ENCODE results near the gene VPS37B. TPM values are rescaled to one million over a fixed set of nuclear protein-coding genes. Genes with fewer than 3 reads are reported as not detected.

Gene VPS37B
- total and polyA plus RNA-seq, 5 donors, result 17.9 to 22.2 (median 19.3) TPM

DNA sequence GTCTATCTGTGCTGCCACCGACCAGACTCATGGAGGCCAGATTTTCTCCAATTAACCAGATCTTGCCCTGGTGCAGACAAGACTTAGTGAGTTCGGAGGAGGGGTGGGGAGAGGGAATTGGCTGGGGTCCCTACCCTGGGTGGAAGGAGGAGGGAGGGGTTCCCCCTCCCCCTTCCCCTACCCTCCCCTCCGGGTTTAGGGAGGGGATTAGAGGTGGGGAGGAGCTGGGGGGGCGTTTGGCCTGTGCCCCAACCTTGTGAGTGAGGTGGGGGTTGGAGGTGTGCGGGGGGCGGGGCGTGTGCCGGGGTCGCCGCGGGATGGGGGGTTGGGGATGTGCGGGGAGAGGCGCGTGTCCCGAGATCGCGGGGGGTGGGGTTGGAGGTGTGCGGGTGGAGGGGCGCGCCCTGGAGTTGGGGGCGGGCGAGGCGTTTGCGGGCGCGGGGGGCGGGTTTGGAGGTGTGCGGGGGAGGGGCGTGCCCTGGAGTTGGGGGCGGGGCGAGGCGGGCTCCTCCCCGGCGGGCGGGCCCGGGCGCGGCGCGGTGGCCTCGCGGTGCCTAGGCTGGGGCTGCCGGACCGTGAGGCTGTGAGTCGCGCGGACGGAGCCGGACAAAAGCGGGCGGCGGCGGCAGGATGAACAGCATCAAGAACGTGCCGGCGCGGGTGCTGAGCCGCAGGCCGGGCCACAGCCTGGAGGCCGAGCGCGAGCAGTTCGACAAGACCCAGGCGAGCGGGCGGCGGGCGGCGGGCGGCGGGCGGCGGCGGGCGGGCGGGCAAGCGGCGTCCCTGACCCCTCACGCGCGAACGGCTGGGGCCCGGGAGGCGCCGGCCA, 60.8 kb downstream of the VPS37B start, which contains the start of gene HIP1R:
HIP1R (plus strand) TSS at position 537 of the 829 bp plus-strand sequence; CDS start at position 631, 94 bp downstream.
- under 1% methylated on average over 78 of the region's 85 CpGs for WGBS

GRCh38 chr12:122834104-122834920, 61.6 kb downstream of the VPS37B start:
- Histone ChIP-seq H3K9me3 (ENCODE audit: control insufficient read depth, low read length) (no peaks in the 10 kb centered on the region), H3K27me3 (ENCODE audit: control insufficient read depth, insufficient read depth) (no peaks in the 10 kb centered on the region), H3K4me1 (ENCODE audit: control insufficient read depth, insufficient read depth, low read length) (no peaks in the 10 kb centered on the region), H3K4me3 (ENCODE audit: low read length) (peak overlapping the region; percentile 89), H3K27ac (ENCODE audit: low read length) (peak overlapping the region; percentile 57)
- intact Hi-C loops (cut with DNase I), result no loop called here
- WGBS, result 14% methylated on average over 21 of the region's 21 CpGs
- ATAC-seq (peak; percentile 62 to 64), DNase-seq (peak in 2 of 3 donors; percentile 74 to 78)

More for the DNA sequence above, 60.8 kb downstream of the VPS37B start, which contains the start of gene HIP1R:
- intact Hi-C loops (cut with DNase I), result no loop called here
- Histone ChIP-seq H3K27me3 (ENCODE audit: control insufficient read depth, insufficient read depth) (no peaks in the 10 kb centered on the region), H3K9me3 (ENCODE audit: control insufficient read depth, low read length) (no peaks in the 10 kb centered on the region), H3K27ac (ENCODE audit: low read length) (peak within 1 kb of the TSS; percentile 84), H3K4me1 (ENCODE audit: control insufficient read depth, insufficient read depth, low read length) (no peaks in the 10 kb centered on the region), H3K4me3 (ENCODE audit: low read length) (peak within 1 kb of the TSS; percentile 89)
- DNase-seq, result peak in 2 of 3 donors; percentile 79 to 80
- peak; percentile 48 to 58 for ATAC-seq

GRCh38 chr12:122830517-122831214, 65.3 kb downstream of the VPS37B start:
- no peak for DNase-seq
- no peaks in the 10 kb centered on the region for H3K27me3 ChIP-seq (ENCODE audit: control insufficient read depth, insufficient read depth)
- H3K27ac ChIP-seq (ENCODE audit: low read length), result no peak overlapping the region
- H3K4me1 ChIP-seq (ENCODE audit: control insufficient read depth, insufficient read depth, low read length), result no peaks in the 10 kb centered on the region
- no peak for ATAC-seq
- no peak overlapping the region for H3K4me3 ChIP-seq (ENCODE audit: low read length)
- H3K9me3 ChIP-seq (ENCODE audit: control insufficient read depth, low read length), result no peaks in the 10 kb centered on the region
- WGBS, result 69% methylated on average over 7 of the region's 7 CpGs
- intact Hi-C loops (cut with DNase I), result no loop called here

GRCh38 chr12:122827258-122827657, 68.7 kb downstream of the VPS37B start:
- no peaks in the 10 kb centered on the region for H3K4me1 ChIP-seq (ENCODE audit: control insufficient read depth, insufficient read depth, low read length)
- DNase-seq, result no peak
- no peak overlapping the region for H3K27ac ChIP-seq (ENCODE audit: low read length)
- no peak for ATAC-seq
- intact Hi-C loops (cut with DNase I), result no loop called here
- peak overlapping the region; percentile 20 for H3K4me3 ChIP-seq (ENCODE audit: low read length)
- 41% methylated on average over 5 of the region's 5 CpGs for WGBS
- no peaks in the 10 kb centered on the region for H3K9me3 ChIP-seq (ENCODE audit: control insufficient read depth, low read length)
- no peaks in the 10 kb centered on the region for H3K27me3 ChIP-seq (ENCODE audit: control insufficient read depth, insufficient read depth)

GRCh38 chr12:122825773-122826724, 69.9 kb downstream of the VPS37B start:
- ATAC-seq (peak in 1 of 2 donors; percentile 38), DNase-seq (no peak)
- no peak overlapping the region for H3K27ac ChIP-seq (ENCODE audit: low read length)
- peak overlapping the region; percentile 21 for H3K4me3 ChIP-seq (ENCODE audit: low read length)
- no peaks in the 10 kb centered on the region for H3K4me1 ChIP-seq (ENCODE audit: control insufficient read depth, insufficient read depth, low read length)
- no peaks in the 10 kb centered on the region for H3K27me3 ChIP-seq (ENCODE audit: control insufficient read depth, insufficient read depth)
- H3K9me3 ChIP-seq (ENCODE audit: control insufficient read depth, low read length), result no peaks in the 10 kb centered on the region
- WGBS, result 23% methylated on average over 22 of the region's 22 CpGs
- intact Hi-C loops (cut with DNase I), result no loop called here

DNA sequence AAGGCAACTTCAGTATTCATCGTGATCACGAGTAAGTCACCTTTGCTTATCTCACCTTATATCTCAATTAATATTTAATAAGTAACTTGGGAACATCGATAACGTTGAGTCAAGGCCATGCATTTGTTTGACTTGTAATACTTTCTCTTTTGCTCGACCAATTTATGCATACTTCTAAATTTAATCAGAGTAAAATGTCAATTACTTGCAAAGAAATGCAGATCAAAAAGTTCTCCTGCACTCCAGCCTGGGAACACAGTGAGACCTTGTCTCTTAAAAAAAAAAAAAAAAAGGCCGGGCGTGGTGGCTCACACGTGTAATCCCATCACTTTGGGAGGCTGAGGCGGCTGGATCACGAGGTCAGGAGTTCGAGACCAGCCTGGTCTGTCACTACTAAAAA, 72.5 kb downstream of the VPS37B start:
- 88% methylated on average over 11 of the region's 11 CpGs for WGBS
- H3K4me1 ChIP-seq (ENCODE audit: control insufficient read depth, insufficient read depth, low read length), result no peaks in the 10 kb centered on the region
- no peaks in the 10 kb centered on the region for H3K27me3 ChIP-seq (ENCODE audit: control insufficient read depth, insufficient read depth)
- H3K27ac ChIP-seq (ENCODE audit: low read length), result no peak overlapping the region
- DNase-seq (no peak), ATAC-seq (no peak)
- H3K9me3 ChIP-seq (ENCODE audit: control insufficient read depth, low read length), result no peaks in the 10 kb centered on the region
- H3K4me3 ChIP-seq (ENCODE audit: low read length), result no peak overlapping the region
- intact Hi-C loops (cut with DNase I), result no loop called here

DNA sequence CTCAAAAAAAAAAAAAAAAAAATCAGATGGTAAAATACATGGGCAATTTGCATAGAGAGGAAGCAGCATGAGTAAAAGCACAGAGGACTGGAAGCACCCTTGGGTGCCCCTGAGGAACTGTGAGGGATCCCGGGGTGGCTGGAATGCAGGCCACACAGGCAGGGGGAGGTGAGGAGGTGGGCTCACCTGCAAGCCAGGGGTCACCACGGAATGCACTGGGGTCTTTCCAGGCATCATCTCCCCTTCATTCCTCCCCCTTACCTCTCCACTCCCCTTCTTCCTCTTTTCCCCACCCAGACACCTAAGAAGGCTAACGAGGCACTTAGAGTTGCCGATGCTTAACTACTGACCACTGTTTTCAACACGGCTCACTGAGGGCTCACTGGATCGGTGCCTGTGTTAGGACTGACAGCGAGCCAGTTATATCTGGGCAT, 75.1 kb downstream of the VPS37B start:
- no peak overlapping the region for H3K27ac ChIP-seq (ENCODE audit: low read length)
- H3K9me3 ChIP-seq (ENCODE audit: control insufficient read depth, low read length), result no peaks in the 10 kb centered on the region
- no peaks in the 10 kb centered on the region for H3K27me3 ChIP-seq (ENCODE audit: control insufficient read depth, insufficient read depth)
- DNase-seq (no peak), ATAC-seq (peak in 1 of 2 donors; percentile 50)
- H3K4me3 ChIP-seq (ENCODE audit: low read length), result no peak overlapping the region
- intact Hi-C loops (cut with DNase I), result no loop called here
- 59% methylated on average over 7 of the region's 7 CpGs for WGBS
- no peaks in the 10 kb centered on the region for H3K4me1 ChIP-seq (ENCODE audit: control insufficient read depth, insufficient read depth, low read length)

GRCh38 chr12:122820138-122820537, 75.8 kb downstream of the VPS37B start:
- no peaks in the 10 kb centered on the region for H3K9me3 ChIP-seq (ENCODE audit: control insufficient read depth, low read length)
- H3K4me3 ChIP-seq (ENCODE audit: low read length), result no peak overlapping the region
- no peak for ATAC-seq
- DNase-seq, result no peak
- no peaks in the 10 kb centered on the region for H3K4me1 ChIP-seq (ENCODE audit: control insufficient read depth, insufficient read depth, low read length)
- H3K27ac ChIP-seq (ENCODE audit: low read length), result no peak overlapping the region
- WGBS, result 84% methylated on average over 8 of the region's 8 CpGs
- H3K27me3 ChIP-seq (ENCODE audit: control insufficient read depth, insufficient read depth), result no peaks in the 10 kb centered on the region
- intact Hi-C loops (cut with DNase I), result no loop called here

DNA sequence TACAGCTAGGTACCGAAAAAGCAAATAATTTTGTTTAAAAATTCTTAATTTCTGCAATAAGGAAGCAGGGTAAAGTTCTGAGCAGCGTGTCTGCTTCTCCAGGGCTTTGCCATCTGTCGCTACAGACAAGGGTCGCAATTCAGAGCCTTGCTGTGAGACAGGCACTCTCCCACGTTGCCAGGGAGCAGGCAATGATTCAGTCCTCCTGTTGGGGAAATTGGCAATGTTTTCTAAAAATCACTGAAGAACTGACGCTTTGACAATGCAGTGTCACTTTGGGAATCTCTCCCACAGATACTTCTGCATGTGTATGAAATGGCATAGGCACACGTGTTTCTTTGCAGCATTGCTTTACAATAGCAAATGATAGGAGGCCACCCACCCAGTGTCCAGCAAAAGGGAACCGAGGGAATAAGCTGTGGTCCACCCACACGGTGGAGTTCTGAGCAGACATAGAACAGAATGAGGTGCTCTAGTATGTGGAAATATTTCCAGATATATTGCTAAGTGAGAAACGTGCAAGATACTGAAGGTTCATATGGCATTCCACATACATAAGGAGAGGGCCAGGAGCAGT, 76.6 kb downstream of the VPS37B start:
- Histone ChIP-seq H3K4me3 (ENCODE audit: low read length) (no peak overlapping the region), H3K27me3 (ENCODE audit: control insufficient read depth, insufficient read depth) (no peaks in the 10 kb centered on the region), H3K27ac (ENCODE audit: low read length) (no peak overlapping the region), H3K9me3 (ENCODE audit: control insufficient read depth, low read length) (no peaks in the 10 kb centered on the region), H3K4me1 (ENCODE audit: control insufficient read depth, insufficient read depth, low read length) (no peaks in the 10 kb centered on the region)
- intact Hi-C loops (cut with DNase I), result no loop called here
- 67% methylated on average over 10 of the region's 10 CpGs for WGBS
- no peak for ATAC-seq
- DNase-seq, result no peak
